Measurements from ENCODE around the gene CEACAM21.

The CEACAM21 gene

DNA sequence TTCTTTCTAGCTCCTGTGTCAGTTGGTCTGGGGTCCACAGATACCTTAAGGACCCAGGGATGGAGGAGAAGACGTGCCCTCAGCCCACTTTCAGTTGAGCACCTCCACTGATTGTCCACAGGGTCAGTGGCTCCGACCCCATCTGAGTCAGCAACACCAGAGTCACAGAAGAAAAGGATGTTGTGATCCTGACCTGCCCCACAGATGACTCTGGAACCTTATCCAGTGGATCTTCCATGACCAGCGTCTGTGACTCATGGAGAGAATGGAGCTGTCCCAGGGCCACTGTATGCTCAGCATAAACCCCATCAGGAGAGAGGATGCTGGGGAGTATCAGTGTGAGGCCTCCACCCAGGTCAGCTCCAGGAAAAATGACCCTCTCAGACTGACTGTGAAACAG is 28.9 kb downstream of the CEACAM21 start:
- H3K27ac ChIP-seq = no peak overlapping the region
- TF ChIP-seq ZFX (IDR thresholded peaks at IDR 0.05; ENCODE audit: borderline replicate concordance) = no peak
- TF ChIP-seq, protein P1, sequence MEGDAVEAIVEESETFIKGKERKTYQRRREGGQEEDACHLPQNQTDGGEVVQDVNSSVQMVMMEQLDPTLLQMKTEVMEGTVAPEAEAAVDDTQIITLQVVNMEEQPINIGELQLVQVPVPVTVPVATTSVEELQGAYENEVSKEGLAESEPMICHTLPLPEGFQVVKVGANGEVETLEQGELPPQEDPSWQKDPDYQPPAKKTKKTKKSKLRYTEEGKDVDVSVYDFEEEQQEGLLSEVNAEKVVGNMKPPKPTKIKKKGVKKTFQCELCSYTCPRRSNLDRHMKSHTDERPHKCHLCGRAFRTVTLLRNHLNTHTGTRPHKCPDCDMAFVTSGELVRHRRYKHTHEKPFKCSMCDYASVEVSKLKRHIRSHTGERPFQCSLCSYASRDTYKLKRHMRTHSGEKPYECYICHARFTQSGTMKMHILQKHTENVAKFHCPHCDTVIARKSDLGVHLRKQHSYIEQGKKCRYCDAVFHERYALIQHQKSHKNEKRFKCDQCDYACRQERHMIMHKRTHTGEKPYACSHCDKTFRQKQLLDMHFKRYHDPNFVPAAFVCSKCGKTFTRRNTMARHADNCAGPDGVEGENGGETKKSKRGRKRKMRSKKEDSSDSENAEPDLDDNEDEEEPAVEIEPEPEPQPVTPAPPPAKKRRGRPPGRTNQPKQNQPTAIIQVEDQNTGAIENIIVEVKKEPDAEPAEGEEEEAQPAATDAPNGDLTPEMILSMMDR (IDR thresholded peaks at IDR 0.05) = no peak

DNA sequence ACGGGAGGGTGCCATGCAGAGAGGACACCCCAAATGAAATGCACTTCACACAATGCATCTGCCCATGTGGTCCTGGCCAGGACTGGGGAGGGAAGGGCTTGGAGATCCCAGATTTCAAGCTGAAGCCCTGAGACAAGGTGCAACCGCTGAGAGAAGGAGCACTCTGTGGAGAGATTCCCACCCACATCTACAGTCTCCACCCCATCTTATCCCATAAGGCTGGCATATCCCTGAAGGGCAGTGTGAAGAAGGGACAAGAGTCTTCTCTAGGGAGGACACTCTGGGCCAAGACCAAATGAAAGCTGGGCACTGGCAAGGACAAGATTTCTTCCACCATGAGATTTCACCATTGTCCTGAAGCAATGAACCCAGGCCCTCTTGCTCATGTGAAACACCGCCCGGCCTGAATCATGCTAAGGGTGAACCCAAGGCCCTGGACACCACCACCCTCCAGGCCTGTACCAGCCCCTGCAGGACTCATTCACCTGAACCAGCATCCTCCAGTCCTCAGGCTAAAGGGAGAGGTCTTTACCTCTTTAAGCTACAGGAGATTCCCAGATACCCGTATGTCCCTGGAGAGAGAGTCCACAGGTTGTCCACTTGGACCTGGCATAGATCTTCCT is 30.4 kb downstream of the CEACAM21 start:
- no peak overlapping the region for H3K27ac ChIP-seq
- no peak for TF ChIP-seq ZFX (IDR thresholded peaks at IDR 0.05; ENCODE audit: borderline replicate concordance)
- TF ChIP-seq, protein P1 (IDR thresholded peaks at IDR 0.05) = no peak

DNA sequence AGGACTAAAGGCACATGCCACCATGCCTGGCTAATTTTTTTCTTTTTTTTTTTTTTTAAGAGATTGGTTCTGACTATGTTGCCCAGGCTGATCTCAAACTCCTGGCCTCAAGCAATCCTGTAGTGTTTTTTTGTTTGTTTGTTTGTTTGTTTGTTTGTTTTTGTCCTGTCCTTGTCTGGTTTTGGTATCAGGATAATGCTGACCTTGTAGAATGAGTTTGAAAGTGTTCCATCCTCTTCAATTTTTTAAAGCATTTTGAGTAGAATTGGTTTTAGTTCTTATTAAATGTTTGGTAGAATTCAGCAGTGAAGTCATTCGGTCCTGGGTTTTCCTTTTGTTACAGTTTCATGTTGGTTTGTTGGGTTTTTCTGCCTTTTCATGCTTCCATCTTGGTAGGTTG is 31.7 kb downstream of the CEACAM21 start:
- TF ChIP-seq, protein P1 (IDR thresholded peaks at IDR 0.05) = no peak
- TF ChIP-seq ZFX (IDR thresholded peaks at IDR 0.05; ENCODE audit: borderline replicate concordance) = no peak

DNA sequence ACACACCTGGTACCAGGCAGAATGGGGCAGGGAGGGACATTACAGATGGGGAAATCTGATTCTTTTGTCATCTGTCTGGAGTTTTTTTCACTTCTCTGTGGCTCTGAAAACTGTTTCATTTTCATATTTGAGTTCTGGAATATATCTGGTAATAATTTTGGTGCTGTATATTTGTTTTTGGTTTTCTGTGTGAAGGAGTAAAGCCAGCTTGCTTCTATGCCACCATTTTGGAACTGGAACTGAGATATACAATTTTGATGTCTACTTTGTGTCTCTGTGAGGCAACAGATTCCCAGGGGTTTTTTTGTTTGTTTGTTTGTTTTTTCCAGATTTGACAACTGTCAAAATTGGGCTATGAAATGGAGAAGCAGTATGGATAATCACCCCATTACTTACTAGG is 34.8 kb downstream of the CEACAM21 start:
- H3K27ac ChIP-seq = no peak overlapping the region
- no peak for TF ChIP-seq ZFX (IDR thresholded peaks at IDR 0.05; ENCODE audit: borderline replicate concordance)
- TF ChIP-seq, protein P1 (IDR thresholded peaks at IDR 0.05) = no peak

More for the DNA sequence above, 31.7 kb downstream of the CEACAM21 start:
- no peak overlapping the region for H3K27ac ChIP-seq

DNA sequence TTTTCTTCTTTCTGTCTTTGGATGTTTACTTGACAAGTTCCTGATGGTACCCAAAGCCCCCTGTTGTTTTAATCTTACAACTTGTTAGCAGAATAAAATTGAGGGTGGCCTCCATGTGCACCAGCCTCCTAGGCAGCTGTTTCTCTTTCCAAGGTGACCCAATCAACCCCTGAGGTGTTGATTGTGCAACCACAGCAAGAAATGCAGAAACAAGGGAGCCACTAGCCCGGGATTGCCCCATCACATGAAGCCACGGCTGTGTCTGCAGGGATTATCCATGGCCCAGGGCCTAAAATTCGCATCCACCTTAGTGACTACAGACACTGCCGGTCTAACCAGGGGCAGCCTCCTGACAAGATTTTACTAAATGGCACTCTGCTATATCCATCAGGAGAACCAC is 36.5 kb downstream of the CEACAM21 start:
- TF ChIP-seq ZFX (IDR thresholded peaks at IDR 0.05; ENCODE audit: borderline replicate concordance) = no peak
- TF ChIP-seq, protein P1 (IDR thresholded peaks at IDR 0.05) = no peak
- no peak overlapping the region for H3K27ac ChIP-seq

DNA sequence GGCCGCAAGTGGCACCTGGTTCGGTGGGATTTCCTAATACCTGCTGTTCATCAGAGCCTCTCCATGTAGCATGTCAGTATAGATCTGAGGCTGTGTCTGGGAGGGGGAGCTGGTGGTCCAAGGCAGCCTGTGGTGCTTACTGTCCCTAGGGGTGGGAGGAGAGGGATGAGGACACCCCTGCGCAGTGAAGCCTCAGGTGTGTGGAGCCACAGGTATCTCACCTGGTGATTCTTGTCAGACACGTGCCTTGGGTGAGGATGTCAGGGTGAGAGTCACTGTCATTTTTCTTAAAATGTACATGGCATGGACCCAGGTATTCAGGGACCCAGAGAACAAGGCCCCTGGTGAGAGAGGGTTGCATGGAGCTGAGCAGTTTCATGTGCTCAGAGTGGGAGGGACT is 39.2 kb downstream of the CEACAM21 start:
- H3K27ac ChIP-seq = no peak overlapping the region
- no peak for TF ChIP-seq ZFX (IDR thresholded peaks at IDR 0.05; ENCODE audit: borderline replicate concordance)
- TF ChIP-seq, protein P1 (IDR thresholded peaks at IDR 0.05) = no peak

DNA sequence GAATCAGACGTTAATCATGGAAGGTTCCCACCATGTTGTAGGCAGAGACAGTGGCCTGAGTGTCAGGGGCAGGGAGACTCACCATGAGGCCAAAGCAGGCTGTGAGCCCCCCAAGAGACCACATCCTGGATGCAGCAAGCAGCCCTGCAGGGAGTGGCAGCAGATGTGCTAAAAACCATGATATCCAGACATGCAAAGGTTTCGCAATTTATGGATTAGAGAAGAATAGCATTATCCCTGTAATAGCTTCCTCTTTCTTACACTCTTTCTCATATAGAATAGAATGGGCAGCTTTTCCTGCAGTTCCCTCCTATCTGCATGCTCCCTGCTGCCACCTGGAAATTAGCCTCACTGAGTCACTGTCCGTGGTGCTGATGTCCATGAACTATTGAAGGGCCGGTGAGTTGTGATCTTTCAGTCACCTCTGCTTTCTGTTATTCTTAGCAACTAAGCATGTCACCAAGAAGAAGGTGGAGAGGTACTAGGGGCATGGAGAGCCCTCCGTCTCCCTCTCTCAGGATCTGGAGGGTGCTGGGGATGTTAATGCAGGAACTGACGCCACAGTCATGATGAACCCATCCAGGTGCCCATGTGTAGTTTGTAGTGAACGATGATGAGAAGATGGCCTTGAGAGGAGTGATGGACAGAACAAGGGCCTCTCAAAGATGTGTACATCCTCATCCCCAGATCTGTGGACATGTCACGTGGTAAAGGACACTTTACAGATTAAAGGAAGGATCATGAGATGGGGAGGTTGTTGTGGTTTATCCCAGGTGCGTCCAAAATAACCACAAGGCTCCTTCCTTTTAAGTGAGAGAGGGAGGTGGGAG is 41.0 kb downstream of the CEACAM21 start:
- H3K27ac ChIP-seq = no peak overlapping the region
- TF ChIP-seq ZFX (IDR thresholded peaks at IDR 0.05; ENCODE audit: borderline replicate concordance) = no peak
- TF ChIP-seq, protein P1 (IDR thresholded peaks at IDR 0.05) = no peak
